HG03066 (cell line): Measurements from ENCODE around the gene NSD1.
"Not testable (repeated sequence)": the region's sequence is repeated elsewhere in the genome, so short reads cannot be mapped to it uniquely, and the experiment has no call there.

ENCODE experiments used
- ATAC-seq: cut with Tn5 transposase; IDR thresholded peaks from one replicate; pipeline ENCODE4 v1.9.1; 2021; ENCODE audit warnings: low read depth; ENCODE audit not compliant: unreplicated experiment

NSD1 gene

GRCh38 chr5:177124486-177124991 lies 9.0 kb upstream of the NSD1 start:
- no peak for ATAC-seq

DNA sequence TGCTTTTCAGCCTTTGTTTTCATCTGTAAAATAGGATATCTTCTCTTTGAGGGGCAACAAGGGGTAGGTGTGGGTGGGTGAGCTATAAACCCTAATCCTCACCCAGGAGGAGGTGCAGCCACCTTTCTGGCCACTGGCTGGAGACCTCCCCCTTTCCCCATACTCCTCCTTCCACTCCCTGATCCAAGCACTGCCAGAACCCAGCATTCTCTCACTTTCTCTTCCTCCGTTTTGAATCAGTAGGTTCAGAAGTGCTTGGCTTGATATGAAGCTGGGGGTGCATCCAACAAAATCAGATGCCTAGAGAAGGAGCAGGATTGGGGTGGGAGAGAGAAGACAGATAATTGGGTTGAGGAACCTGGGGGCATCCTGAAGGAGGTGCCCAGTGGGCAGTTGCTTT lies 6.8 kb upstream of the NSD1 start:
- no peak for ATAC-seq

DNA sequence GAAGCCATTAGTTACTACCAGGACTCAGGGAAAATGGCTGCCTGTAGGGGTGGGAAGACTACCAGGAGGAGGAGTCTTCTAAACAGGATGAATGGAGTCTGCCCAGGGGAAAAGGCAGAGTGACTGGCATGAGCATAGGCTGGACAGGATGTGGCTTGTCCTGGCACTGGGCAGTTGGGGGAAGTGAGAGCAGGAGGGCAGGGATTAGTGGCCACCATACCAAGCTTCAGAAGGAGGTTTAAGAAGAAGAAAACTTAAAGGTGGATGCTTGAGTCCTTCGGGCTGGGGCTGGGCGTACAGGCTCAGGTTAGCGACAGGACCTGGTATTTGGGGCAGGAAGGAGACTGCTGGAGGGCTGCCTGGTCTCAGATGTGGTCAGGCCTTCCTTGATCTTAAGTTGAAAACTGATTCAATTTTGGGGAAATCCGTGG lies 5.0 kb upstream of the NSD1 start:
- ATAC-seq: no peak

GRCh38 chr5:177130211-177131018 lies 3.2 kb upstream of the NSD1 start:
- no peak for ATAC-seq

DNA sequence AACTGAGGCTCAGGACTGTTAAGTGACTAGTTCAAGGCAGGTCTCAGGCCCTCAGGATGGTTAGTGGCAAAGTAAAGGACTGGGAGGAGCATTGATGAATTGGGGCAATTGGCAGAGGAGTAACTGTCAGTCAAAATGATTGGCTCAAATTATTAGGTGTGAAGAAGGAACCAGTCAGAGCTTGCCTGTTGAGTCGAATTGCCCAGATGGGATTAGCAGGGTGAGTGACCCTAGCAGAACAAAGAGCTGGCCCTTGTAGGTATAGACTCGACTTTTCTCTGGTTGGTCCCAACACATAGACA lies 2.6 kb upstream of the NSD1 start:
- no peak for ATAC-seq

GRCh38 chr5:177131352-177132135 lies 2.0 kb upstream of the NSD1 start:
- ATAC-seq: no peak

DNA sequence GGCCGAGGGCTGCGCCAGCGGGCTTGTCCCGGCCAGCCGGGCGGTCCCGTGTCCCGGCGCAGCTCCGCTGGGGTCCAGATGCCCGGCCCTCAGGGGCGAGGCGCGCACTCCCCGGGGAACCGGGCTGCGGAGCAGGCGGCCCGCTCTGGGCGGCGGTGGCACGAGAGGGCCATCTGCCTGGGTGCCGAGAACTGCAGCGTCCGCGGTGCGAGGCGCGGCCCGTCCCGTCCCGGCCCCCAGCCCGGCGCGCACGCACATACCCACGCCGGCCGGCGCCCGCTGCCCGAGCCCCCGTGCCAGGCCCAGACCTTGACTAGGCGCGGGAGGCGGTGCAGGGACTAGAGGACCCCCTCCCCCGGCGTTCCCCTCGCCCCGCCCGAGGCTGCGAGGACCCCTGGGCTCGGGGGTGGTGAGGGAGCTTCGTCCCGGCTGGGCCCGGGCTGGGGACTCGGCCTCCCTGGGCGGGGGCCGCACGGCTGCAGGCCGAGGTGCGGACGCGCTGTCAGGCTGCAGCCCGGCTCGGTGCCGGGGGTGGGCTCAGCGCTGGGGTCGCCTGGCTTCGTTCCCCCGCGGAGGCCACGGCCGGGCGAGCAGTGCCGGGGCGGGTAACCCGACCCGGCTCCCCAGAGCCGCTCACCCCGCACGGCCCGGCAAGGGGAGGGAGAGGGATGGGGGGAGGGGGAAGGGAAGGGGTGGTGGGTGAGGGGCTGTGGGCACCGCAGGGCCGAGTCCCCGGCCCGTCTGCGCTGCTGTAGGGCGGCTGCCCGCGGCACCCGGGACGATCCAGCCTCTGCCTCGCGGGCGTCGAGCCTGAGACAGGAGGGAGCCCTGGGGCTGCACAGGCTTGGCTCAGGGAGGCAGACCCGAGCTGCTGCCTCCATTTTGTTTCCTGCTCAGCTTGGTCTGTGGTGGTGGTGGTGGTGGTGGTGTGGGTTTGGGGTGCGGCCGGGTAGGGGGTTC lies 1.2 kb upstream of the NSD1 start:
- peak; percentile 14 for ATAC-seq

GRCh38 chr5:177133853-177134696 lies 502 bp downstream of the NSD1 start:
- ATAC-seq: peak; percentile 25

GRCh38 chr5:177134697-177135225 lies 1.2 kb downstream of the NSD1 start:
- no peak for ATAC-seq

- ATAC-seq: no peak
These were observed 6.7 kb downstream of the NSD1 start for GRCh38 chr5:177140312-177140711.

- no peak for ATAC-seq
These were observed 7.9 kb downstream of the NSD1 start for GRCh38 chr5:177141496-177141895.

DNA sequence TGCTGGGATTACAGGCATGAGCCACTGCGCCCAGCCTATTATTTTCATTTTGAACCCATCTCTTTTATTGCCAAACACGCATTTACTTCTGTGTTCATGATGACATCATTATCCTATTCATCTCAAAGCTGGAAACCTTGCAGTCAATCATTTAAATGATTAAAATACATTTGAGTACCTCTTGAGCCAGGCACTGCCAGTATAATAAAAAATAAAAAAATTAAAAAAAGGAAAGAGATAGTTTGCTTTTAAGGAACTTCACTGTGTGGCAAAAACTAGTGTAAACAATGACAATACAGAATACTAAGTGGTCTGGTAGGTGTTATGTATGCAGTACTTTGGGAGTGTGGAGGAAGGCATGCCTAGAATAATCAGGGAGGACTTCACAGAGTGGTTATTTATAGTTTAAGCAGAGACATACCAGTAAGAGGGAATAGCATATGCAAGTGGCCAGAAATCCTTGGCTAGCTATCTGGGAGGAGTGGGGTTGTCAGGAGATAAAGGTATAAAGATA lies 8.6 kb downstream of the NSD1 start:
- no peak for ATAC-seq

GRCh38 chr5:177142778-177143177 lies 9.2 kb downstream of the NSD1 start:
- no peak for ATAC-seq

DNA sequence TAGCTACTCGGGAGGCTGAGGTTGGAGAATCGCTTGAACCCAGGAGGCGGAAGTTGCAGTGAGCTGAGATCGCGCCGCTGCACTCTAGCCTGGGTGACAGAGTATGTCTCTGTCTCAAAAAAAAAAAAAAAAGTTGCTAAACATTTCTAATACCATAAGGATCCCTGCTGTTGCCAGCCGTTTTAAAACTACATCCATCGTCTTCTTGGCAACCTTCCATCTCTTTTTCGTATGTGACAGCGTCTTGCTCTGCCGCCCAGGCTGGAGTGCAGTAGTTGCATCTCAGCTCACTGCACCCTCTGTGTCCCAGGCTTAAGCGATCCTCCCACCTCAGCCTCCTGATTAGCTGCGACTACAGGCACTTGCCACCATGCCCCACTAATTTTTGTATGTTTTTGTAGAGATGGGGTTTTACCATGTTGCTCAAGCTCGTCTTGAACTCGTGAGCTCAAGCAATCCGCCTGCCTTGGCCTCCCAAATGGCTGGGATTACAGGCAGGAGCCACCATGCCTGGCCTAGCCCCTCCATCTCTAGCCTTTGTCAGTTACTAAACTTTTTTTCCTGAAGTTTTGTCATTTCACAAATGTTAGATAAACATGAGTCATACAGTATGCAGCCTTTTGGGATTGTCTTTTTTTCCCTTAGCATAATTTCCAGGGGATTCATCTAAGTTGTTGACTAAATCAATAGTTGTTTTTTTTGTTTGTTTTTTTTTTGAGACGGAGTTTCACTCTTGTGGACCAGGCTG lies 13.5 kb downstream of the NSD1 start:
- ATAC-seq: no peak

DNA sequence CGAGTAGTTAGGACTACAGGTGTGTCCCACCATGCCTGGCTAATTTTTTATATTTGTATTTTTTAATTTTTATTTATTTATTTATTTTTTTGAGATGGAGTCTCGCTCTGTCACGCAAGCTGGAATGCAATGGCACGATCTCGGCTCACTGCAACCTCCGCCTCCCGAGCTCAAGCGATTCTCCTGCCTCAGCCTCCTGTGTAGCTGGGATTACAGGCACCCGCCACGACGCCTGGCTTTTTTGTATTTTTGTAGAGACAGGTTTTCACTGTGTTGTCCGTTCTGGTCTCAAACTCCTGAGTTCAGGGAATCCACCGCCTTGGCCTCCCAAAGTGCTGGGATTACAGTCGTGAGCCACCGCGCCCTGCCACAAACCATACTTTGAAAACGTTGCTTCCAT lies 16.5 kb downstream of the NSD1 start:
- ATAC-seq: not testable (repeated sequence)

GRCh38 chr5:177154003-177154643 lies 20.6 kb downstream of the NSD1 start:
- no peak for ATAC-seq

GRCh38 chr5:177162379-177162778 lies 28.8 kb downstream of the NSD1 start:
- ATAC-seq: no peak

DNA sequence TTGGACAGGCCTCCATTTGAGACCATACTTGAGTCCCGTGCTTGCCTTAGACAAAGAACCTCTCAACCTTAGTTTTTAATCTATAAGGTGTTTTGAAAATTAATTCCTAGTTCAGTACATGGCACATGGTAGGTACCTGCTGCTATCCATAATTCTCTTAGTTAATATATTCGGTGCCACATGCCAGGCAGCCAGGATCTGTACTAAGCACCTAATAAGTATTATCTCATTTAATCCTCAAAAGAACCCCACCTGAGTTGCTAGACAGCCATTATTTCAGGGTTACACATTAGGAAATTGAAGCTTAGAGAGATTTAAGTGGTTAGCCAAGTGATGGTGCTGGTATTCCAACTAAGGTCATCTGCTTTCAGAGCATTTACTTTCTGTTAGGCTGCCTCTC lies 29.9 kb downstream of the NSD1 start:
- no peak for ATAC-seq
